NCI-H2107 treated with DMSO at 0.1 percent for 48 hours (cell line): ENCODE results near the gene PPP1R14D.

Source experiments
- DNase-seq: peaks from one replicate; lab custom pipeline; 2025; ENCODE audit not compliant: unreplicated experiment; lab: John Stamatoyannopoulos, UW

The PPP1R14D gene

GRCh38 chr15:40787344-40787841 is 41.1 kb downstream of the PPP1R14D start:
- peak; percentile 92 for DNase-seq

GRCh38 chr15:40785814-40786213 is 42.7 kb downstream of the PPP1R14D start:
- no peak for DNase-seq

- no peak for DNase-seq
These were observed 43.3 kb downstream of the PPP1R14D start for GRCh38 chr15:40785164-40785563.

DNA sequence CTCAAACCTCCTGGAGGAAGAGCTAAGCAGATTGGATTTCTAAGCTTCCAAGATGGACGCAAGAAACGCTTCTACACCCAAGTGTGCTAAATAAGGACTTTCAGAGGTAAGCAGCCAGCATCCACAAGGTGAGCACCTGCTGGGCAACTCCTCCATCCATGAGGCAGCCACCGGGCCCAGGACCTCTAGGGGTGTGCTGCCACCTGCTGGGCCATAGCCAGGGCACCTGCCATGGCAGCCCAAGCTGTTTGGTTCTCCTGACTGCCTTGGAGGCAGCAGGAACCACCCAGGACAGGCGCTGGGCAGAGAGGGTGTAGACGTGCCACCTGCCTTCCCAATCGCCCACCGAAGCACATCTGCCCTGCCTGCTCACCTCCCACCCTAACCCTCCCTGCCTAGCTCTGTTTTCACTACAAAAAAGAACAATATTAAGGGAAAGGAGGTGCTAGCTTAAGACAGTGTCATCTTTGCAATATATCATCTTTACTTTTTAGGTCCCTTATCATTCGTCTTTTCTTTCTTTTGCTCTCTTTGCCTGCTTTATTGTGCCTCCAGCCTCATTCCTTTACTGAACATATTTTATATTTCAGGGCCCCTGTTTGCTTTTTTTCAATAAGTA is 45.8 kb downstream of the PPP1R14D start:
- DNase-seq = peak; percentile 34

DNA sequence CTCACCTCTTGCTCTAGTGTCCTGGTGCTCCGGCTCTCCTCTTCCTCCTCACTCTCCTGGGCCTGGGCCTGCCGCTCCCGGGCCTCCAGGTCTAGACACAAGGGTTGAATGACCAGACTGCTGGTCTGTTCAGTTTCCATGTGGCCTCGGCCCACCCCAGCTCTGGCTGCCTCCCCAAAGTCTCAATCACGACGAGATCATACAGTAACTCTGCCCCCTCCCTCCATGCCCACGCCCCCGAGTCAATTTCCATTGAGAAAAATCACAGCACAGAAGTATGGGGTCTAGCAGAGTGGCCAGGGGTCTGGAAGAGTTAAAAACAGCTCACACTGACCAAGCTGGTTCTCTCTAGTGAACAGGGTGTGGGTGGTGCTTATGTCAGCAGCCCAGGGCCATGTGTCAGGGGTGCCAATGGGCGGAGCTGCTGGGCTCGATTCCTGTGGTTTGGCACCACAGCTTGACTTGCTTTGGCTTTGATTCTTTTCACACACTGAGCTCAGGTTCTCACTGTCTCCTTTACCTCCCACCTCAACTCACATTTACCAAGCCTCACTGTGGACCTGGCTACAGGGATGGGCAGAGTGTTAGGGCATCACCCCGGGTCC is 51.9 kb downstream of the PPP1R14D start:
- DNase-seq = no peak

- DNase-seq = no peak
These were observed 52.6 kb downstream of the PPP1R14D start for GRCh38 chr15:40775740-40776536.

DNA sequence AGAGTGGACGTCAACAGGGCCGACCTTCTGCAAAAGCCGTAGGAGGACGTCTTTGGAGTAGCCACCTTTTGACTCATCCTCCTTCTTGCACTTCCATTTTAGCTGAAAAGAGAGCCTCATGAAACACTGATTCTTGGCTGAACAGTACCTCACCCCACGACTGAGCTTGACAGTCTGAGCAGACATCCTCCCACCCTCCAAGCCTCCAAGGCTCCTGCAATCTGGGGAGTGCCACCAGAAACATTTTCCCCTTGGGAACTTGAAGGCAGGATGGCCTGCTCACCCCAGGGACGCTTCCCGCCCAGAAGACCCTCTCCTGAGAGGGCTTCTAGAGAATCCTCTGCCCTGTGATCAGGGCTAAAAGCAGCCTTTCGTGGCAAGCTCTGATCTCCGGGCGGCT is 53.5 kb downstream of the PPP1R14D start:
- no peak for DNase-seq

DNA sequence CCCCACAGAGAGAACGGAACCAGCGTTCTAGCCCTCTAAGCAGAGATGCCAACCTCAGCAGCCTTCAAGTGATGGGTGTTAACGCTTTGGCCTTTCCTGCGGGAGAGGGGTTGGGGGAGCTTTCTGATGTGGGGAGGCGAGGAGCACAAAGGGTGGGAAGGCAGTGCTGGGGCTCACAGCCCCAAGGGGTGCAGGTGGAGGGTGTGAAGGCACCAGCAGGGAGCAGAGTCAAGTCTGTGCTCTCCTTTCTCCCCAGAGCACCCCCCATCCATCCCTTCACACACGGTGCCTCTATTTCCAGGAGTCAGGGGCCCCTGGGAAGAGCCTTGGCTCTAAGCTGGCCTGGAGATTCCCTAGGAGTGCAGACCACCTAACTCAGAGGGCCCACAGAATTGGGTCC is 54.6 kb downstream of the PPP1R14D start:
- DNase-seq = no peak

- DNase-seq = no peak
These were observed 55.0 kb downstream of the PPP1R14D start for GRCh38 chr15:40773496-40773895.

DNA sequence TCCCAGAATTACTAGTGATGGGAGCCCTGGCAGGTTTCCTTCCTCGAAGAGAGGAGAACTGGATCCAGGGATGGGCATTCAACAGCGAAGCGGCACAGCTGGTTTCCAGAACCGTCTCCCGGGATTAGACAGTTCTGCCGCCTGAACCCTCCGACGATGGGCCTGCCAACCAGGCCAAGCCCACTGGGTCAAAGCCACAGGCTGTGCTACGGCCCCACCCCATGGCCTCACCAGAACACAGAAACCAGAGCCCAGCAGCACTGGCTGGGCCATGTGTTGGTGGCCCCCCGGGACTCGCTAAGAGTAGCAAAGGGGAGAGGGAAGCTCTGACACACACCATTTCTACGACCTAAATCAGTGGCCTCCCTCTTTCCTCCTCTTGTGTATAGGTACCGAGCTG is 56.5 kb downstream of the PPP1R14D start:
- no peak for DNase-seq

DNA sequence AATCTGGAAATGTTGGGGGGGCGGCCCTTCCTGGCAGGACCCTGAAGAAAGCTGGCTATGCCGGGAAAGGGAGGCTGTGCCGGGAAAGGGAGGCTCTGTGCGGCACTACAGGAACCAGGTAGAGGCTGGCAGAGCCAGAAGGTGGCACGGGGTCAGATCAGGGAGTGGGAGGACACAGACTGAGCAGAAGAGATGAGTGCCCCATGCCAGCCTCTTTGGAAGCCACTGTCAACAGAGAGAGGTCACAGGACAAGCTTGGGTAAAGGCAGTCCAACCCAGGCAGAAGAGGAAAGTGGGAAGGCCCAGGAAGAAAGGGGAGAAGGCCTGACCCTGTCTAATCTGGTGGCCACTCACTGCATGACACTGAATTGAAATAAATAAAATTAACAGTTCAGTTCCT is 57.3 kb downstream of the PPP1R14D start:
- DNase-seq = no peak

DNA sequence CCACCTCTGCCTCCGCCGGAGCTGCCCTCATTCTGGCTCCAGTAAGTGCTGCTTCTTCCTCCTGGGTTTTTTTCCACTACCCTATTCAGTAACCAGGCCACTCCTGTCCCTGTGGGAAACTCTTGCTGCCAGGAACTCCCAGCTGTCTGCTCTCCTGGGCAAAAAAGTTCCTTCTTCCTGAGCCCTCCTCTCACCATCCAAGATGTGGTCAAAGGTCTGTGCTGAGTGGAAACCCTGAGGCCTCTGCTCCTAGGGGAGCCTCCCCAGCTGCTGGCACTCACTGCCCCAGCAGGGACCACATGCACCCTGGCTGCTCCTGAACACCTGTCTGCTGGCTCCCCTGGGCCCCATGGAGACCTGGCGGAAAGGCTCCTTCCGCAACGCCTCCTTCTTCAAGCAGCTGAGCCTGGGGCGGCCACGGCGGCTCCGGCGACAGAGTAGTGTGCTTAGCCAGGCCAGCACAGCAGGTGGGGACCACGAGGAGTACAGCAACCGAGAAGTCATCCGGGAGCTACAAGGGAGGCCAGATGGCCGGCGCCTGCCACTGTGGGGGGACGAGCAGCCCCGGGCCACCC is 58.3 kb downstream of the PPP1R14D start:
- peak; percentile 36 for DNase-seq

DNA sequence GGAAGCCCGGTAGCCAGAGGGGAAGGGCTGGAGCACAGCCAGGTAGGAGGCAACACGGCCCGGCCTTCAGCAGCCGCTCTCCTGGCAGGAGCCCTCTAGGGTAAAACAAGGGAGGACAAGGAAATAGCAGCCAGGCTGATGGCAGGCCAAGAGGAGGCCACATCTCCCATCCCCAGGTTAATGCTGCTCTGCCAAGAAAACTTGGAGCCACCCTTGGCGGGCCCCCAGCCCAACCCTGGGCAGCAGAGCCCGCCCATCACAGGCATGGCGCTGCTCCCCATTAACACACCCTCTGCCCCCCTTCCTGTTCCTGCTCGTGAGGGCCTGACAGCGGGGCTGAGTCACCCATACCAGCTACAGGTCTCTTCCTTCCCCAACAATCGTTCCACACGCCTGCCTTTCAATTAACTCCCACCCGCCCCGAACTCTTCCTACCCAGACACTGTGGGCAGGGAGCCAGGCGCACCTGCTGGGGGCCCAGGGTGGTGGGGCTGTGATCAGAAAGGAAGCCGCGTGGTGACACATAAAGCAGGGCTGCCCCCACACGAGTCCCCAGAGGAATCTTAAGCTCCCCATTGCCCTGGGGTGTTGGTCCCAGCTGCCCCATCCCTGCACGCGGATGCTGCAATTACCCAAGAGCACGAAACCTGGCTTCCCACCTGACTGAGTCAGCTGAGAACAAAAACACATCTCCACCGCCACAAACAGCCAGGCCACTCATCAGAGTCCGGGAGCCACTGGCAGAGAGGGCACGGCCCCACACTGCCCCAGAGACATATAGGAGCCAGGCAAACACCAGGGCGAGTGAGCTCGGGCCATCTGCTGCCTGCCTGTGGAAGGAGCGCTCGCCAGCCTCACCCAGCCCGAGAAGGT is 59.0 kb downstream of the PPP1R14D start, which contains the start of gene C15orf62:
Gene C15orf62 (plus strand): TSS at position 707 of the 873 bp plus-strand sequence. CDS start 516 bp downstream, outside the sequence.
- DNase-seq = peak; percentile 55

DNA sequence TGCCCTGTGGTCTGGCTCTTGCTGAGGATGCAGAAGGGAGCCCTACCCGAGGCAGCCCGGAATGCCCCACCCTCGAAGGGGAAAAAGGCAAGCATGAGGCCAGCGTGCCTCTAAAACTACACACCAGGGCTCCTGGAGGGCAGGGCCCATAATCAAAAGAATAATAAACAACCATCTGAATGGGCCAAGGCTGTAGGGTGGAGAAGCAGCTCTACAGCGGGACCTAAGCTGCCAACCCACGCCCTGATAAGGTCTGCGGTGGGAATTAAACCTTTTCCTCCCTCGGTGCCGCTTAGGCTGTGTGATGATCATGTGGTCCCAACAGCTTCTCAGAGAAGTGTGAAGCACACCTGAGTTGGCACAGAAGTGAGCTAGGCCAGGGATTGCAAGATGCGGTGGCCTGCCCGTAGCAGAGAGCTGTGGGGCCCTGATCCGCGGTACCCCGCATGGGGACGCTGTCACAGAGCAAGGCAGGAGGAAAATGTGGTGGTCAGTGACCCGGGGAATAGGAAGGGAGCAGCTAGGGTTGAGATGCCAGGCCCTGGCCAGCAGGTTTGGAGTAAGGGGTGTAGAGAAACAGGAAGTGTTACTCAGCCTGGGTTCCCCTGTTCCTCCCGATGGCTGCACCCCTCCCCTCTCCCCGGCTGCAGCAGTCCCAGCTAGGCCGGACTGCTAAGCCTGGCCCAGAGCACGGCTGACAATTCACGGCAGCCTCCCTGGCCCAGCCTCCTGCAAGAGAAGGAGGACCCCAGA is 59.8 kb downstream of the PPP1R14D start:
- no peak for DNase-seq

GRCh38 chr15:40767838-40768500 is 60.5 kb downstream of the PPP1R14D start:
- DNase-seq = no peak

GRCh38 chr15:40766906-40767837 is 61.3 kb downstream of the PPP1R14D start:
- no peak for DNase-seq

DNA sequence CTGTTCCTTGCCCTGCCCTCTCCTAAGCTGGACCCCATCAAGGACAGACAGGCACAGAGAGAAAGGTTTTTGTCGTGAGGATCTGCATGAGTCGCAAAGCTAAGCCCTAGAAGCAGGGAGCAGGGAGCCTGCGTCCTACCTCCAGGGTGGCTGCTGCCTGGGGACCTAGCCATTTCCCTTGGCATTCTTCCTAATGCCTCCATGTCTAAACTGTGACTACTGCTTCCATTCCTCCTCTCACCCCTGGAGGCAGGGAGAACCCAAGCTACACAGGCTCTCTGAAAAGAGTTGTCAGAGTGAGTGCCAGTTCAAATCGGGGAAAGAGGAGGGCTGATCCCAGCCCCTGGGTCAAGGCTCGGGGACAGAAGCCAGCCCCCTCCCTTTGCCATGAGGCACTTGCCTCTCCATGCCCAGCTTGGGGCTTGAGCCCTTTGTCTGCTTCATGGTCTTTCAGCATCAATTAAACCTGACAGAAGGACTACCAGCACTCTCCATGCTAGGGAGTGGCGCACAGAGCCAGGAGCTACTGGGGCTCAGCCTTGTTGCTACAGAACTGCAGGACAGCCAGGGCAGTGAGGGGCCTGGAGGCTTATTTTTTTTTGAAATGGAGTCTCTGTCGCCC is 62.2 kb downstream of the PPP1R14D start:
- no peak for DNase-seq
